Measurements from ENCODE around the gene NFIX.

DNA sequence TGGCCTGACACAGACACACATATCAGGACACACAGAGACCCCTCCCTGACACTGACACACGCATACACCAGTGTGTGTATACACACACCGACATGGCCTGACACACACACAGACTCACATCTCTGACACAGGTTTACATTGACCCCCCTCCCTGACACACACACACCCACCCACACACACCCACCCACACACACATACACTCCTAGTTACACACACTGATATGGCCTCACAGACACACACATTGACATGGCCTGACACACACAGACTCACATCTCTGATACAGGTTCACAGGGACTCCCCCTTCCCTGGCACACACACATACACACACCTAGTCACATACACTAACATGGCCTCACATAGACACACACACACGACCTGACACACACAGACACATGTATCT, 4.4 kb upstream of the NFIX start:
- TF ChIP-seq, protein P1, sequence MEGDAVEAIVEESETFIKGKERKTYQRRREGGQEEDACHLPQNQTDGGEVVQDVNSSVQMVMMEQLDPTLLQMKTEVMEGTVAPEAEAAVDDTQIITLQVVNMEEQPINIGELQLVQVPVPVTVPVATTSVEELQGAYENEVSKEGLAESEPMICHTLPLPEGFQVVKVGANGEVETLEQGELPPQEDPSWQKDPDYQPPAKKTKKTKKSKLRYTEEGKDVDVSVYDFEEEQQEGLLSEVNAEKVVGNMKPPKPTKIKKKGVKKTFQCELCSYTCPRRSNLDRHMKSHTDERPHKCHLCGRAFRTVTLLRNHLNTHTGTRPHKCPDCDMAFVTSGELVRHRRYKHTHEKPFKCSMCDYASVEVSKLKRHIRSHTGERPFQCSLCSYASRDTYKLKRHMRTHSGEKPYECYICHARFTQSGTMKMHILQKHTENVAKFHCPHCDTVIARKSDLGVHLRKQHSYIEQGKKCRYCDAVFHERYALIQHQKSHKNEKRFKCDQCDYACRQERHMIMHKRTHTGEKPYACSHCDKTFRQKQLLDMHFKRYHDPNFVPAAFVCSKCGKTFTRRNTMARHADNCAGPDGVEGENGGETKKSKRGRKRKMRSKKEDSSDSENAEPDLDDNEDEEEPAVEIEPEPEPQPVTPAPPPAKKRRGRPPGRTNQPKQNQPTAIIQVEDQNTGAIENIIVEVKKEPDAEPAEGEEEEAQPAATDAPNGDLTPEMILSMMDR (conservative IDR thresholded peaks at IDR 0.05; ENCODE audit: low read depth in 2 of 2): no peak
- TF ChIP-seq ZNF114 (CRISPR knock-in tag; IDR thresholded peaks at IDR 0.05) (no peak), POLR2AphosphoS5 (IDR thresholded peaks at IDR 0.05; ENCODE audit: low read depth) (no peak), EZH2 (IDR thresholded peaks at IDR 0.05; ENCODE audit: low read depth, unreplicated experiment) (no peak), JUNB (IDR thresholded peaks at IDR 0.05; ENCODE audit: unreplicated experiment) (no peak), EZH2phosphoT487 (IDR thresholded peaks at IDR 0.05; ENCODE audit: unreplicated experiment) (no peak), CREB1 (CRISPR knock-in tag; IDR thresholded peaks at IDR 0.05; ENCODE audit: low read depth) (no peak), ETS1 (IDR thresholded peaks at IDR 0.05) (no peak)
- TF ChIP-seq, protein P2, sequence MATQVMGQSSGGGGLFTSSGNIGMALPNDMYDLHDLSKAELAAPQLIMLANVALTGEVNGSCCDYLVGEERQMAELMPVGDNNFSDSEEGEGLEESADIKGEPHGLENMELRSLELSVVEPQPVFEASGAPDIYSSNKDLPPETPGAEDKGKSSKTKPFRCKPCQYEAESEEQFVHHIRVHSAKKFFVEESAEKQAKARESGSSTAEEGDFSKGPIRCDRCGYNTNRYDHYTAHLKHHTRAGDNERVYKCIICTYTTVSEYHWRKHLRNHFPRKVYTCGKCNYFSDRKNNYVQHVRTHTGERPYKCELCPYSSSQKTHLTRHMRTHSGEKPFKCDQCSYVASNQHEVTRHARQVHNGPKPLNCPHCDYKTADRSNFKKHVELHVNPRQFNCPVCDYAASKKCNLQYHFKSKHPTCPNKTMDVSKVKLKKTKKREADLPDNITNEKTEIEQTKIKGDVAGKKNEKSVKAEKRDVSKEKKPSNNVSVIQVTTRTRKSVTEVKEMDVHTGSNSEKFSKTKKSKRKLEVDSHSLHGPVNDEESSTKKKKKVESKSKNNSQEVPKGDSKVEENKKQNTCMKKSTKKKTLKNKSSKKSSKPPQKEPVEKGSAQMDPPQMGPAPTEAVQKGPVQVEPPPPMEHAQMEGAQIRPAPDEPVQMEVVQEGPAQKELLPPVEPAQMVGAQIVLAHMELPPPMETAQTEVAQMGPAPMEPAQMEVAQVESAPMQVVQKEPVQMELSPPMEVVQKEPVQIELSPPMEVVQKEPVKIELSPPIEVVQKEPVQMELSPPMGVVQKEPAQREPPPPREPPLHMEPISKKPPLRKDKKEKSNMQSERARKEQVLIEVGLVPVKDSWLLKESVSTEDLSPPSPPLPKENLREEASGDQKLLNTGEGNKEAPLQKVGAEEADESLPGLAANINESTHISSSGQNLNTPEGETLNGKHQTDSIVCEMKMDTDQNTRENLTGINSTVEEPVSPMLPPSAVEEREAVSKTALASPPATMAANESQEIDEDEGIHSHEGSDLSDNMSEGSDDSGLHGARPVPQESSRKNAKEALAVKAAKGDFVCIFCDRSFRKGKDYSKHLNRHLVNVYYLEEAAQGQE (IDR thresholded peaks at IDR 0.05; ENCODE audit: unreplicated experiment): no peak

Measured in GM23338 (cell line).